HG02884 (cell line): ENCODE measurements around the gene KLC4.
"Not testable (repeated sequence)": the region's sequence is repeated elsewhere in the genome, so short reads cannot be mapped to it uniquely, and the experiment has no call there.

Source experiments
- ATAC-seq: cut with Tn5 transposase; IDR thresholded peaks from one replicate; pipeline ENCODE4 v1.9.1; 2021; ENCODE audit warnings: mild to moderate bottlenecking, moderate library complexity; ENCODE audit not compliant: unreplicated experiment

The KLC4 gene

GRCh38 chr6:43090559-43090956 lies 31.1 kb downstream of the KLC4 start:
- ATAC-seq, result no peak

DNA sequence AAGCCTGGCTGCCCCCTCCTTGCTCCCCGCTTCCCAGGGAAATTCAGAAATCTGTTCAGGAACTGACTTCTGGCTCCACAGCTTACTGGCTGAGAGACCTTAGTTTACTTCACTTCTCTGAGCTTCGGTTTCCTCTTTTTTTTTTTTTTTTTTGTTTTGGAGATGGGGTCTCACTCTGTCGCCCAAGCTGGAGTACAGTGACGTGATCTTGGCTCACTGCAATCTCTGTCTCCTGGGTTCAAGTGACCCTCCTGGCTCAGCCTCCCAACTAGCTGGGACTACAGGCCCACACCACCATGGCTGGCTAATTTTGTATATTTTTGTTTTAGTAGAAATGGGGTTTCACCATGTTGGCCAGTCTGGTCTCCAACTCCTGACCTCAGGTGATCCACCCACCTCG lies 31.6 kb downstream of the KLC4 start:
- ATAC-seq, result no peak

- ATAC-seq, result no peak
Measured at GRCh38 chr6:43091436-43091991, 32.1 kb downstream of the KLC4 start.

DNA sequence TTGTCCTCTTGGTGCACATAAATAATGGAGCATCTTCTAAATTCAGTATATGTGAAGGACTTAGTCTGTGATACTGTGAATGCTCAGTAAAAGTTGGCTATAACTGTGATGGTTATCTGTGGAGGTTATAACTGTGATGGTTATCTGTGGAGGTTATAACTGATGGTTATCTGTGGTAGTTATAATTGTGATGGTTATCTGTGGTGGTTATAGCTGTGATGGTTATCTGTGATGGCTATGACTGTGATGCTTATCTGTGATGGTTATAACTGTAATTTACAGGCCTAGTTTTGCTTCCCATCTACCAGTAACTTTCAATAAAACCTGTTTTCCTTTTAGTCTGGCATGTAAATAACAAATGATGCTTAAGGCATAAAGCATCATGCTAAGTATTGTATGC lies 33.2 kb downstream of the KLC4 start:
- no peak for ATAC-seq

DNA sequence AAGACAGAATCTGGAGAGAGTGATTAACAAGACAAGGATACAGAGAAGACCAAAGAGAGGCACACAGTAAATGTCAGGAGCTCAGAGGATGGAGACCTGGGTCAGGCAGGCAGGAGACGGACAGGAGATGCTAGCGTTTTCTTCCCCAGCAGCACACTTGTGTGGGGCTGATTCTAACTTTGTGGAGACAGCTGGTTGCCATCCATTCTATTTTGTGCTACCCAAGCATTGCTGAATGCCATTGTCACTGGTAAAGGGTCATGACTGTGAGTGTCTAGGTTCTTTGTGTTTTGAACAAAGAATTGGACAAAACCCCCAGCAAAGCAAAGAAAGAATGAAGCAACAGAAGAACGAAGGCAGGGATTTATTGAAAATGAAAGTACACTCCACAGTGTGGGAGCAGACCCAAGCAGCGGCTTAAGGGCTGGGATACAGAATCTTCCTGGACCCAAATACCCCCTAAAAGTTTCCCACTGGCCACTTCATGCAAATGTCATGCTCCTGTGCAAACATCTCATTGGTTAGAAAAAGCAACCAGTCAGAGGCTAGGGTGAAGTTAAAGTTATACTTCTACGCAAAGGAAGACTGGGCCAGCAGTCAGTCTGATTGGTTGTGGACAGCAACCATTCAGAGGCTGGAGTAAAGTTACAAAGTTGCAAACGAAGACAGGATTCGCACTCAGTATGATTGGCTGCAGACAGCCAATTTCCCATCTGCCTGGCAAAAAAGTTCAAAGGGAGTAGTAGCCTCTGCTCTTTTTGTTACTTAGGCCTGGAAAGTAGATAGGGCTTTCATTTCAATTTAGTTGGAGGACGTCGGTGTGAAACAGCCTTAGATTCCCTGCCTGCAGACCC lies 34.2 kb downstream of the KLC4 start:
- no peak for ATAC-seq

GRCh38 chr6:43095939-43096338 lies 36.5 kb downstream of the KLC4 start:
- ATAC-seq, result no peak

DNA sequence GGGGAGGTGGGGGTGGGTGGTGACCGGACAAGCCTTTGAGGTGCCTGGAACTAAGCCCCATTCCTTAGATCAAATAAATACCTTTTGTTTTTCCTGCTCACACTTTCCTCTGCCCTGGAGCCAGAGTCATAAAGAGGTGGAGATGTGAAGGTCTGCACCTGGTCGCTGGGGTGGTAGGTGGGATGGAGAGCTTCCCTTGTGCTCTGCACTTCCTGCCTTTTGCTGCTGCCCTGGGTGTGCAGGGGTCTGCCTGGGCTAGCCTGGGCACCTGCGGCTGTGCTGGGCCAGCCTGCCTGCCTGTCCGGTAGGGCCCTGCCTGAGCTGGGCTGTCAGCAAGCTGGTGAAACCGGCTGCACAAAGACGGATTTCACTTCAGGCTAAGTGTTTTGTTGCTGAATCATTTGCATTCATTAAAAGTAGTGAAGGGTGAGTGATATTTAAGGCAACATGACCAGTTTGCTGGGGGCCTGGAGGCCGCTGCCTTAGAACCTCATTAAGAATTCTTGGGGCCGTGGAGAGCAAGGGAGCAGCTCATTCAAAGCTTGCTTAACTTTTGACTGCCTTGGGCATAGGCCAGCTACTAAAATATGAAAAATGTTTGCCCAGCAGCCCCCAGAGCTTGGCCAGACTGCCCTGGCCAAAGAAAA lies 37.1 kb downstream of the KLC4 start:
- no peak for ATAC-seq

DNA sequence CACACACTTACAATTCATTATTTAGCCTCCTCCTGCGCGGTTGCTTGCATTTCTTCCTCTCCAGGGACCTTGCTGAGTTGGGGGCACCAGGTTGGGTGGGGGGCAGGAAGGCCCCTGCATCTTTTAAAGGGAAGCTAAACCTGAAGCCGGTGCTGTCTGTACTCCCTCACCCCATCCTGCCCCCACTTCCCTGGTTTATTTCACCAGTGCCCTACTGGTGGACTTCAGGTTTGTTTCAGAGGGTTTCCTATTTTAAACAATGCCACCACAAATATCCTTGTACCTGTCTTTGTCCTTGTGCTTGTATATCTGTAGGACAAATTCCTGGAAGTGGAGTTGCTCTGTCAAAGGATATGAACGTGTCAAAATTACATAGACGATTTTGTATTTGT lies 37.7 kb downstream of the KLC4 start:
- ATAC-seq, result no peak

- ATAC-seq, result no peak
Measured at GRCh38 chr6:43097502-43097901, 38.1 kb downstream of the KLC4 start.

- ATAC-seq, result no peak
Measured at GRCh38 chr6:43101497-43101896, 42.1 kb downstream of the KLC4 start.

- no peak for ATAC-seq
Measured at GRCh38 chr6:43103253-43103876, 43.9 kb downstream of the KLC4 start.

GRCh38 chr6:43105538-43106222 lies 46.2 kb downstream of the KLC4 start:
- no peak for ATAC-seq

DNA sequence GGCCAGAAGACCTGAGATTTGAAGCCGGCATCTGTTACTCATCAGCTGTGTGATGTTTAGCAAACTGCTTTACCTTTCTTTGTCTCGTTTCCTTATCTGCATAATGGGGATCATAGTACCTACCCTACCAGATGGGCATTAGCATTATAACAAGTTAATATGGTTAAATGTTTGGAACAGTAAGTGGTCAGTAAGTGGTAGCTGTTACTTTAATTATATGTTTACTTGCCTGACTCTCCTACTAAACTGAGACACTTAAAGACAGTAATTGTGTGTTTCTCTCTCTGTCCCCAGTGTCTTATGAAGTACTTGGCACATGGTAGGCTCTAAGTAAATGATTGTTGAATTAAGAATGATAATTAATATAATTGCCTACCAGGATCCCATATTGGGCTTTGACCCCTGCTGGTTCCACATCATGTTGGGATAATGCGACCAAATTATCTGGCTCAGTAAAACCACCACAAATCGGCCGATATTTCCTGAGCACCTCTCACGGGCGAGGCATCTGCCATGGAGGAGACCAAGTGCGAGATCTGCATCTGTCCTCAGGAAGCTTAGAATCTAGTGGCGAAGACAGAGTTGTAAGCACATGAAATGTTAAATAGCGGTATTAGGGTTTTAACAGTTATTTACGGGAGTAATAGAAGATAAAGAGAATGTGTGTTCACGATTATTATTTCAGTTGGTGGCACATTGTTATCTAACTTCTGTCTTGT lies 48.1 kb downstream of the KLC4 start:
- no peak for ATAC-seq

DNA sequence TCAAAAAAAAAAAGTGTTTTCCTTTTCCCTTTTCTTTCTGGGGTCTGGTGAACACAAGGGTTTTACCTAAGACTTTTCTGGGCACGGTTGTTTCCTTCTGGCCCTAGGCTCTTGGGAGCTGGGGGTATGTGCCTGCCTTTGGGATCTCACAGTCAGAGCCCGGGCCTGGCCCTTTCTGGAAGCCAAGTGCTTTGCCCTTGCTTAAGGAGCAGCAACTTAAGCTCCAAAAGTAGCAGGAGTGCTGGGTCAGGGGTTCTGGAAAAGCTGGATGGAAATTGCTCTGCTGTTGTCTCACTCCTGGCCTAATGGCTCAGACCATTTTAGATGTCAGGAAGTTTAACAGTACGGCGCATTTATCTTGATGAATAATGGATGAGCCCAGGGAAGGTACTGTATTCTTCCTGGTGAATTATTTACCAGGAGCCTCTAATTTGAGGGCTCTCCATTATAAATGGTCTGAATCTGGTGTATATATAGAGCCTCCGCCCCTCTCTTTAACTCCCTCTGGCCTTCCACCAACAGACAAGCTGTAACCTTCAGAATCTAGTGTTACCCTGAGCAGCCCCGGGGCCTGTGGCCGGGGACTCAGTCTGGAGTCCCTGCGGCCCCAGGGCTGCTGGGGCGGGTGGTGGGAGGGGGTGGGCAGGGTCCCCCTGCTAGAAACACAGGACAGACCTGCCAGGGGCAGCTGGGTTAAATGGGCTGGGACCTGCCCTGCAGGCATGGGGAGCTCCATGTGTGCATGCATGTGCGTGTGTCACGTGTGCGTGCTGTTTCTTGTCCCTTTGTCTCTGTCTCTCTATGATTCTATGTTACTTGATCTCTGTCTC lies 54.2 kb downstream of the KLC4 start:
- no peak for ATAC-seq

GRCh38 chr6:43115365-43115764 lies 55.9 kb downstream of the KLC4 start:
- no peak for ATAC-seq

DNA sequence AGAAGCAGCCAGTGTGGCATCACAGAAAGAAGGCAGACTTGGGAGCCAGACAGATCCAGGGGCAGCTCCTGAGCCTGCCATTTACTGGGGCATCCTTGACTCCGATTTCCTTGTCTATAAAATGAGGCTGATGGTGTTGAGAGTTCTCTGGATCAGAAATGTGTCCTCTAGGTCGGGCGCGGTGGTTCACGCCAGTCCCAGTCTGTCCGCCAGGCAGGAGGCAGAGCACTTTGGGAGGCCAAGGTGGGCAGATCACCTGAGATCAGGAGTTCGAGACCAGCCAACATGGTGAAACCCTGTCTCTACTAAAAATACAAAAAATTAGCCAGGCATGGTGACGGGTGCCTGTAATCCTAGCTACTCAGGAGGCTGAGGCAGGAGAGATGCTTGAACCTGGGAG lies 58.0 kb downstream of the KLC4 start:
- ATAC-seq, result not testable (repeated sequence)

DNA sequence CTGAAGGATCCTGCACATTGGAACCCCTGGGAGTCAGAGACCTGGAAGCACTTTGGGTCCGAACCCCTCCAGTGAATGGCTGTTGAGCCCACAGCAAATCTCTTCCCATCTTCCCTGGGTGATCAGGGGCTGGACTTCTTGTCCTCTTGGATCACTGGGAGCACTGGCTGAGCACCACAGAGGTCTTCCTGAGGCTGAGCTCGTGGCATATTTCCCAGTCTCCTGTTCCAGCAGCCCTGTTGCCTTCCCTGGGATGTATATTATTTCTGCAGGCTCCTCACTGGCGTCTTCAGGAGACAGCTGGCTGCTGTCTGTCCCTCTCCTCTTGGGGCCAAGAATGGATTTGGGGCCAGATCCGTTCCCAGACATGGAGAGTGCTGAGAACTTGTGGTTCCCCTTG lies 60.1 kb downstream of the KLC4 start:
- no peak for ATAC-seq

- no peak for ATAC-seq
Measured at GRCh38 chr6:43120101-43120763, 60.8 kb downstream of the KLC4 start.
